GM19324 (cell line): Measurements from ENCODE around the gene SLC10A4.

Experiments used
- ATAC-seq: cut with Tn5 transposase; IDR thresholded peaks from one replicate; pipeline ENCODE4 v1.9.1; 2021; ENCODE audit warnings: mild to moderate bottlenecking, moderate library complexity; ENCODE audit not compliant: unreplicated experiment, low FRiP score

The SLC10A4 gene

GRCh38 chr4:48484494-48485168 is 1.5 kb downstream of the SLC10A4 start:
- no peak for ATAC-seq

GRCh38 chr4:48489683-48490011 is 6.5 kb downstream of the SLC10A4 start:
- no peak for ATAC-seq

GRCh38 chr4:48490012-48490679 is 7.0 kb downstream of the SLC10A4 start, which contains the start of gene ZAR1:
TSS of gene ZAR1 (plus strand) at chr4:48490252. CDS start at chr4:48490292, 40 bp downstream.
- no peak for ATAC-seq

GRCh38 chr4:48490680-48491513 is 7.8 kb downstream of the SLC10A4 start:
- ATAC-seq, result no peak

GRCh38 chr4:48491514-48492176 is 8.5 kb downstream of the SLC10A4 start:
- no peak for ATAC-seq

- ATAC-seq, result no peak
These were observed 10.4 kb downstream of the SLC10A4 start for GRCh38 chr4:48493452-48494100.

- no peak for ATAC-seq
These were observed 12.8 kb downstream of the SLC10A4 start for GRCh38 chr4:48495941-48496340.

- no peak for ATAC-seq
These were observed 15.8 kb downstream of the SLC10A4 start for GRCh38 chr4:48498895-48499294.

- peak; percentile 73 for ATAC-seq
These were observed 16.5 kb downstream of the SLC10A4 start for GRCh38 chr4:48499551-48500066.

- no peak for ATAC-seq
These were observed 20.3 kb downstream of the SLC10A4 start for GRCh38 chr4:48503233-48504025.

- ATAC-seq, result no peak
These were observed 20.8 kb downstream of the SLC10A4 start for GRCh38 chr4:48504026-48504330.

- no peak for ATAC-seq
These were observed 21.2 kb downstream of the SLC10A4 start for GRCh38 chr4:48504352-48504751.

GRCh38 chr4:48506716-48507115 is 23.6 kb downstream of the SLC10A4 start:
- ATAC-seq, result no peak

- ATAC-seq, result no peak
These were observed 26.4 kb downstream of the SLC10A4 start for GRCh38 chr4:48509543-48509942.

- ATAC-seq, result no peak
These were observed 35.0 kb downstream of the SLC10A4 start for GRCh38 chr4:48518143-48518542.

- ATAC-seq, result no peak
These were observed 43.3 kb downstream of the SLC10A4 start for GRCh38 chr4:48526406-48526805.

- ATAC-seq, result no peak
These were observed 55.2 kb downstream of the SLC10A4 start for GRCh38 chr4:48538358-48538757.
